GM19193 (cell line): ENCODE measurements around the gene RPL38.

Experiments
- POLR2A ChIP-seq: IDR thresholded peaks from 4 replicates; pipeline ENCODE4 v1.6.1; 2011; ENCODE audit not compliant: insufficient read depth, insufficient read length; ENCODE audit errors: extremely low read depth

Gene RPL38

DNA sequence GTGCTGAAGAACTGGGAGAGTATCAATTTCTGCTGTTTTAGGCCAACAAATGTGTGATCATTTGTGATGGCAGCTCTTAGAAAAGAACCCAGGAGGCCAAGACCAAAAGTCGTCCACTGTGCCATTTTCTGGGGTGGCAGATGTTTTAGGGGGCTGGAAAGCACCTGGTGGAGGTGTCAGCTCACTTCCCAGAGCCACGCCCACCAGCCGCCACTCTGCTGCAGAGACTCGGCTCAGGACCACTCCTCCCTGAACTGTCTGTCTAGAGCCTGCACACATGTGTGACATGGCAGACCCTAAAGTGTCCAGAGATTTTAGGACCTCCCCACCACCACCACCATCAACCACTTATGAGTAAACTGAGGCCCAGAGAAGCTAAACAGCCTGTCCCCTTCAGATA, 23.9 kb upstream of the RPL38 start:
- no peak for TF ChIP-seq POLR2A

DNA sequence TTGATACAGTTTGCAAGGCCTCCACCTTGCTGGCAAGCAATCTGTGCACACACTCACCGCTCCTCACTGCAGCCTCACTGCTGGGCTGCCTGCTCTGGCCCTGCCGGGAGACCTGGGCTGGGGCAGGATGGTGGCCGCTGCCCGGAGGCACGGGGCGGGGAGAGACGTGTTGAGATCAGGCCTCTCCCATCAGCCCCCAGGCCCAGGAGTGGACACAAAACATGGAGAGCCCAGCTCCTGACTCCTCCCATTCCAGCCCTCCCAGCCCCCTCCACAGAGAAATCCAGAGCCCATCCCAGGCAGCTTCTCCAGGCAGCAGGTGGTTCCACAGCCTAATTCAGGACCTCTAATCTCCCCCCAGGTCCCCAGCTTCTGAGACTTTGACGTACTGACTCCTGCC, 23.1 kb upstream of the RPL38 start:
- no peak for TF ChIP-seq POLR2A

DNA sequence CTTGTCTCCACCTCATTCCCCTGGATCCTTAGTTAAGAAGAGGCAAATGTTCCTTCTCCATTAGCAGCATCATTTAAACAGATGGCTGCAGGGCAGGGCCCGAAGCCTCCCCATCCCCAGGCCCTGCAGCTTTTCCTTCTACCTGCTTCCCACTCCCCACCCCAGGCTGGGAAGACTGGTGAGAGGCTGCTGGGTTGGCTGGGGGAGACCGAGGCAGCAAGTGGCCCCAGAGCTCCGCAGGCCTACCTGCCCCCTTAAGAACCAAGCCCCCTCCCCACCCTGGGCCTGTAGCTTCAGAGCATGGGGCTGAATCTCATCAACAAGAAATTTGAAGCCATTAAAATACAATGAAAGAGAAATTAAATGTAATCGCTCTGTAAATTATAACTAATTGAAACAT, 22.1 kb upstream of the RPL38 start:
- no peak for TF ChIP-seq POLR2A

DNA sequence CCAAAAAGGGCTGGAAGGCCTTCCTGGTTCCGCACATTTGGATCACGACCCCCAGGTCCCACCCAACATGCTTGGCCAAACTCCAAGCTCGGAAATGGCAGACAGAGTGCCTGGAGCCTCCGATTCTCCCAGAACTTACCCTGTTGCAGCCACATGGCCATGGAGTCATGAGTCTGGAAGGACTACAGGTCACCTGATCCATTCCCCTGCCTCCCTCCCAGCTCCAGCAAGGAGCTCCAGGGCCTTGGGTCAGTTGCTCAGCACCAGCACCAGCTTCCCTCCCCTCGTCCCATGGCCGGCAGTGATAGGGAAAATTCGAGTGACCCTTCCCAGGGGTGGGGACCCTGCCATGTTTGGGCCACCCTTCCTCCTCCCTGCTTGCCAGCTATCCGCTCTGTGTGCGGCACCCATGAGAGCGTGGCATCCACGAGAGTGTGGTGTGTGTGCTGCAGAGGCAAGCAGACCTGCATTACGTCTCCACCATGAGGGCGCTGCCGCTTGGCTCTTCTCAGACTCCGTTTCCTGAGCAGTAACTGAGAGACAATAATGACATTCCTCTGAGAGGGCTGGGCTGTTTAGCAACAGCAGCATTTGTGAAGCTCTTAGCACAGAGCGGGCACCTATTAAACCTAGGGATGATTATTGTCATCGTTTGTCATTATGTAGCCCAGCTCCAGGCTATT, 21.3 kb upstream of the RPL38 start:
- no peak for TF ChIP-seq POLR2A

DNA sequence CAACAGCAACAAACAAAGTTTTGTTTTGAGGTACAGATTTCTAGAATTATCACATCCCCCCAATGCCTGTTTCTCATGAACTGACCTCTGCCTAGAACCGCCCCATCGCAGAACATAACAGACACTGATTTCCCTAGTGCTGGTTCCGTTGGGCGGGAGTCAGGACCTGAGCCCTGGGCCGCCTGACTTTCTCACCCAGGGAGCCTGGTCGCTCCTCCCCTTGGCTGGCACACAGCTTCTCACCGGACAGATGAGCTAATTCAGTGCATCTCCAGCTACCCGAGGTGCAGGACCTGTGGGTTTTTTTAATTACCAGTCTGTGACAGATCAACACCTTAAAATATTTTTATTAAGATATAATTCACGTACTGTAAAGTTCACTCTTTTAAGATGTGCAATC, 20.1 kb upstream of the RPL38 start:
- no peak for TF ChIP-seq POLR2A

DNA sequence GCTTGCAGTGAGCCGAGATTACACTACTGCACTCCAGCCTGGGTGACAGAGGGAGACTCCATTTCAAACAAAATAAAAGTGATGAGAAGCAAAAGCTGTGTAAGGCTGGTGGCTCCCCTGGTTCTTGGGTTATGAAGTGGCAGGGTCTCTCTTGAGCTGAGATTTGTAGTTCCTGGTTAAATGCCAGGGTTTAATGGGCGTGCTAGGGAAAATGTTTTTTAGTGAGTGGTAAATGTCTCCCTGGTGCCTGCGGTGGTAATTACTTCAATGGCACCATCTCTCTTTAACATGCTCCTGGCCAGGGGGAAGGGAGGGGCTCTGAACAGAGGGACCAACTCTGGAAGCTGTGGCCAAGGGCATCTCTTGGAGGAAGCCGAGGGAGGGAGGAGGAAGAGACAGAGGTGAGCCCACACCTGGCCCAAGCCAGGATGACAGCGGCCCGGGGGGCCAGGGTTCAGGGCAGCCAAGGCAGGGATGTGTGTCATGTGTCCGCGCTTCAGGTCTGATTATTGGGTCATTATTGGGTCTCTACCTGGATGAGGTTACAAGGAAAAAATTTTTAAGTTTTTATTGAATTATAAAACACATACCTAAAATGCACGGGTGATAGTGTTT, 17.8 kb upstream of the RPL38 start:
- TF ChIP-seq POLR2A = no peak

DNA sequence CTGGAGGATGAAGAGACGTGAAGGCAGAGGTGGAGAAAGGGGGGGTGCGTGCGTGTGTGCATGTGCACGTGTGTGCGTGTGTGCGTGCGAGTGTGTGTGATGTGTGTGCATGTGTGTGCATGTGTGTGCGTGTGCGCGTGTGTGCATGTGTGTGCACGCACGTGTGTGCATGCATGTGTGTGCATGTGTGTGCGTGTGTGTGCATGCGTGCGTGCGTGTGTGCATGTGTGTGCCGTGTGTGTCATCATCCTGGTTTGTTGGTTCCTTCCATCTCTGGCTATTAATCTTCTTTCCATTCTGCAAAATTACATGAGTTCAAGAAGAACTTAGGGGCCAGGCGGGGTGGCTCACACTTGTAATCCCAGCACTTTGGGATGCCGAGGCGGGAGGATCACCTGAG, 17.0 kb upstream of the RPL38 start:
- no peak for TF ChIP-seq POLR2A

DNA sequence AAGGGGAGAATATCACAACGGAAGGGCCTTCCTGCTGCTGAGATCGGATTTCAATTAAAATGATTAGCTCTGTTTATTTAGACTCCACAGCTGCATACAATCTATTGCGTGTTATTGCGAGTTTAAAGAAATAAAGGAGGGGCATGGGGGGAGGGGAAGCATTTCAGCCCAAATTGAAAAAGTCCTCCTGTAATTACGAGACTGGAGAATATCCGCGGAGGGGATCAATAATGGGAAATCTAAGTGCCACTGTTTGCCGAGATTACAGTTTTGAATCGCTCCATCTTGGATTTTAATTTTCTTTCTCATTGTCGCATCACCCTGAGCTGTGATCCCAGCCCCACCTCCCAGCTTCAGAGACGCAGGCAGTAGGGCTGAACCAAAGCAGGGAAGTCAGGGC, 15.7 kb upstream of the RPL38 start:
- no peak for TF ChIP-seq POLR2A

DNA sequence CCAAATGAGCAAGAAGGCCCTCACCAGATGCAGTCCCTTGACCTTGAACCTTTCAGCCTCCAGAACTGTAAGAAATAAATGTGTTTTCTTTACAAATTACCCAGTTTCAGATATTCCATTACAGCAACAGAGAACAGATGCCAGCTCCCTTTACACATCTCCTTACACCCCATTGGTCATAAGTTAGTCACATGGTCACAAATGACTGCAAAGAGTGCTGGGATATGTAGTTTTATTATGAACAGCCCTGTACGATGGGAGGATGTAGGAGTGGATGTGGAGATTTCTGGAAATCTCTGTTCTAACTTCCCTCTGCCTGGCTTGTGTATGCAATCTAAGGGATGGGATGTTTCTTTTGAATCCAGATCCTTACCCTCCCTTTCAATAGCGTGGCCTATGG, 13.3 kb upstream of the RPL38 start:
- no peak for TF ChIP-seq POLR2A

DNA sequence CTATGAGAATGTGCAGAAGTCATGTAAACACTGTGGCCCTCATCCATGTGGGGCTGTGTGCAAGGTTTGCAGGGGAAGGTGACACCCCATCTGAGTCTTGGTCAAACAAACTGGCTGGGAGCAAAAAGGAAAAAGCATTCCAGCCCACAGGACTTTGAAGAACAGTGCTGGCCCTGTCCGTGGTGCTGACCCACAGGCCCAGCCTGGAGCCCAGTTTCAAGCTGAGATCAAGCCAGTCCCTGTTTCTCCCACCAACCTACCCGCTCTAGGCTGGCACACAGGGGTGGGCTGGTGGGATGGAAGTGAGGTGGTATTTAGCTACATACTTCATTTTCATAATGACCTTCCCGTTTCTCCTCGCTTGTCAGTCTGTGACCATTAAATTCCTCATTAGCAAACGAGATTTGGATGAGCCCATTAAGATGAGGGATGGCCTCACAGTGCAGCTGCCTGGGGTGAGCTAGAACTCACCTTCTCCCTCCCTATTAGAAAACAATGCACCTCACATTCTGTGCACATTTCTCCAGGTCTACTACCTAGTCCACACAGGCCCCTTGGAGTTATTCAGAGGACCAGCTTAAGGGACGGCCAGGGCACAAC, 12.6 kb upstream of the RPL38 start:
- no peak for TF ChIP-seq POLR2A

DNA sequence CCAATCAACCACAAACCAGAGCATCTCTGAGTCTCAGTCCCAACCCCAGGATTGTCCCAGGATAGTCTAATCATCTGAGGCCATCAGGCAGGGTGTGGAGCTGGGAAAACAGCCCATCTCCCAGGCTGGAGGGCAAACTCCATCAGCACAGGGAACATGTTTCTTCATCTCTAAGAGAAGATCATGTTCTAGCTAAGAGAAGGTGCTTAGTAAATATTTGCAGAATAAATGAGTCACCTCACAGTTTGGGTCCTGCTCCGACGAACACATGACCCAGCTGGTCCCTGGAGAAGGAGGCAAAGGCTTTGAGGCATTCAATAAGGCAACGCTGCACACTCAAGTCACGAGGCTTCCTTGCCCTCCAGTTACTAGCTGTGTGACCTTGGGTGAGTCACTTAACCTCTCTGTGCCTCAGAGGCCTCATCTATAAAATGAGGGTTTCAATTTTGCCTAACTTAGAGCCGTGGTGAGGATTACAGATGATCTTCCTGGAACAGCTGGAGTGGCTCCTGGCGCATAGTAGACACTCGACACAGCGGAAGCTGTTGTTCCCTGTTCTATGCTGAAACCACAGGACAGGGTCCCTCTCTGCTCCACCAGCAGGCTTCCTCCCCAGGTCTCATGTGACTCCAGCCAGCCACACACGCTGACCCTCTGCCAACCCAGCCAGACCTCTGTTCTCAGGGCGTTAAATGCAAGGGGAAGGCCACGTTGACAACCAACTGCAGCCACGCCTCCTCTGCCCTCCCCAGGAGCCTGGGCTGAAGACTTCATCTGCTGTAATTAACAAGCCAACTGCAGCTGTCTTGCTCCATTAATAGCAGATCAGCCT, 10.3 kb upstream of the RPL38 start:
- no peak for TF ChIP-seq POLR2A

DNA sequence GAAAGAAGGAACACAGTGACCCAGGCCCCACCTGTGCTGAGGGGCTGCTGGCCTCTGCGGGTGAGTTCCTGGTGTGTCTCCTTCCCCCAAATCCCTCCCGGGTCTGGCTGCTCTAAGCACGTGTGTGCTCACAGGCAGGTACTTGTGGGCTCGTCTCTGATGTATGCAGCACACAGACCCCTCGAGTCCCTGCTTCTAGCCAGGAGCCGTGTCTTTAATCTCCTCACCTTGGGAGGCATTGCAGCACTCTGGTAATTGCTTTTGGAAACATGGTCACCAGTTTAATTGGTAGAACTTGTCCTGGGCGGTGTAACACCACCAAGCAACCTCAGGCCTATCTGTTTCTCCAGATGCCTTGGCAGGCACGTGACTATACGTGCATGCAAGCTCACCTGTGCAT, 8.8 kb upstream of the RPL38 start:
- no peak for TF ChIP-seq POLR2A

DNA sequence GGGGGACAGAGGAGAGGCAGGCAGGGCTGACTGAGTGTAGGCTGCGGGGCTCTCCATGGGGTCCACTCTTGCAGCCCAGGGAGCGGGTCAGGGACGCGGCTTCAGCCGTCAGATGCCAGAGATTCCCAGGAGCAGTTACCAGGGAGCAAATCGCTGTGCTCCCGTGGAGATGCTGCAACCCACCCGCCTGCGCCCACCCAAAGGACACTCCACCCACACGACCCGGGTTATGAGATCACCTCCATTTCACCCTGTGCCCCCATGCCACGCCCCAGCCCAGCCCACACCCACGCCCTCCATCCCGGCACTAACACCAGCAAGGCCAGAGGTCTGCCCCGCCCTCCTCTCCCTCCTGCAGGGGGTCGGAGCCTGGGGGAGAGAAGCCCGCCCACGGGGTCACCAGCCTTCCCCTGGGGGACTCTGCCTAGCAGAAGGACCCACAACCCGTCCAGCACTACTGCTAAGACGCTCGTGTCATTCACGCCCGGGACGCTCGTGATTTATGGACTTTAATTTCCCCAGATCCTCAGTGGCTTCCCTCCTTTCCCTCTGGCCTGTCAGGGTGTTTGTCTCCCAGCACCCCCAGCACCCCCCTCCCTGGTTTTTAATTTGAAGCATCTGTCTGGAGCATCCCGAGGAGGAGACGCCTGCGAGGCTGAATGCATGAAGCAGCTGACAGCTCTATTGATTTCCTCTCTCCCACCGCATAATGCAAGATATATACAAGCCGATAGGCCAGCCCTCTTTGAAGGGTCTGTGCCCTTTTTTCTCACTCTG, 6.7 kb upstream of the RPL38 start:
- TF ChIP-seq POLR2A = no peak

DNA sequence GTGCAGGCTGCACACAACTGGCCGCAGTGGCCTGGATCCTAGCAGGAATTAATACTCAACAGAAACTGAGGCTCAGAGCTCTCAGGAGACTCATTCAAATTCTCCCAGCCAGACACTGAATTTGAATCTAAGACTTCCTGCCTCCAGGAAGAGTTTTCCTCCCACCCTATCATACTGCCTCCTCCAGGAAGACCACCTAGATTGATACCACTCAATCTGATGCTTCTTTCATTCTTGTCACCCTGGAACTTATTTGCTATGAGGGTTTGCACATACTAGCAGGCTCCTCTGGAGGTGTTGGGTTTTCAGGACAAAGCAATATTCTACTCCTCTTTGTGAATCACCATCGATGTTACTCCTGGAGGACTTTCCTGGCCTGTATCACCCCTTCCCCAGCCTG, 5.7 kb upstream of the RPL38 start:
- no peak for TF ChIP-seq POLR2A

DNA sequence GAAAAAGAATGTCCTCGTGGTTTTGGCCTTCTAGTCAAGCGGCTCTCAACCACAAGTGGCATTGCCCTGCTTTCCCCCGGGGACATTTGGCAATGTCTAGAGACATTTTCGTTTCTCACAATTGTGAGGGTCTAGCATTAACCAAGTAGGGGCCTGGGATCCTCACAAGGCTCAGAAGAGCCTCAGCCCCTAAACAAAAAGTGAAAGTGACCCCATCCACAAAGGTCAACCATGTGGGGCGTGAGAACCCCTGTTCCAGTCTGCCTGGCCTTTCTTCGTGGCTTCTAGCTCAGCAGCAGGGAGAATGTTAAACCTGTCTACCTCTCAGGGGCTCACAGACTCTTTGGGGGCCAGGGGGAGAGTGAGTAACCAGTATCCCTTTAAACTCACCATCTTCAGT, 4.8 kb upstream of the RPL38 start:
- TF ChIP-seq POLR2A = no peak
